HG02798 (cell line): ENCODE data around the gene ARID3A.

Experiments used
- ATAC-seq: cut with Tn5 transposase; IDR thresholded peaks from one replicate; pipeline ENCODE4 v1.9.1; 2021; ENCODE audit warnings: mild to moderate bottlenecking; ENCODE audit not compliant: unreplicated experiment, poor library complexity

The ARID3A gene

GRCh38 chr19:958967-959855, 33.4 kb downstream of the ARID3A start:
- ATAC-seq = no peak

- no peak for ATAC-seq
Measured at GRCh38 chr19:960020-960419, 34.2 kb downstream of the ARID3A start.

GRCh38 chr19:960601-960938, 34.7 kb downstream of the ARID3A start:
- ATAC-seq = no peak

GRCh38 chr19:961866-962620, 36.2 kb downstream of the ARID3A start:
- no peak for ATAC-seq

DNA sequence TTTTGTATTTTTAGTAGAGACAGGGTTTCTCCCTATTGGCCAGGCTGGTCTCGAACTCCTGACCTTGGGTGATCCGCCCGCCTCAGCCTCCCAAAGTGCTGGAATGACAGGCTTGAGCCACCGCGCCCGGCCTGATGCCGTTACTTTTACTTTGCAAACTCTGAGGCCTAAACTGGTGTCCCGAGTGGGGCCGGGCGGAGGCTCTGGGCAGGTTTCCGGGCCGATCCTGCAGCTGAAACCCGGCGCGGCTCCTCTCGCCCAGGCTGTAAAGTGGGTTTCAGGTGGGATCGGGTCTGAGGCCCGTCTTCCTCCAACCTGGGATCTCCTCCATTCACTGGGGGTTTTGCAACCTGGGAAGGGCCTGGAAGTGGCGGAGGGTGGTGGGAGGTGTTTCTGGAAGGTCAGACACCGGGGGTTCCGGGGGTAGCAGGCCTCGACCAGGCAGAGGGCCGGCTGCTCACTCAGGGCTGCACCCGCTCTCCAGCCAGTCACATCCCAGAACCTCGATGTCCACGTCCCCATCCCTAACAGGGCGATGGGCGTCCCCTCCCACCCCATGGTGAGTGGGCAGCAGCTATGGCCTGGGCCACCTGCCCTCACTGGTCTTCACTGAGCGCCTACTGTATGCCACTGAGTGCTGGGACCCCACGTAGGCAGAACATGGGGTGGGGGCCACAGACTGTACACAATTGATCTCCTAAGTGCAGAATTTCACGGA, 37.0 kb downstream of the ARID3A start:
- ATAC-seq = no peak

- no peak for ATAC-seq
Measured at GRCh38 chr19:963486-963951, 37.7 kb downstream of the ARID3A start.

DNA sequence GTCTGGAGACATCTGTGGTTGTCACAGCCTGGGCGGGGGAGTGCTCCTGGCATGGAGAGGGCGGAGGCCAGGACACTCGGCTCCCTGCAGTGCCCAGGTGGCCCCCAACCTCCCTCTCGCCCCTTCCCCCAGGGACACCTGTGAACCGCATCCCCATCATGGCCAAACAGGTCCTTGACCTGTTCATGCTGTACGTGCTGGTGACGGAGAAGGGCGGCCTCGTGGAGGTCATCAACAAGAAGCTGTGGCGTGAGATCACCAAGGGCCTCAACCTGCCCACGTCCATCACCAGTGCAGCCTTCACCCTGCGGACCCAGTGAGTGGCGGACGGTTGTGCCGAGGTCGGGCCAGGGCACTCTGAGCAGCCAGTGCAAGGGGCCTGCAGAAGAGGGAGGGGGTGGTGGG, 38.3 kb downstream of the ARID3A start:
- no peak for ATAC-seq

DNA sequence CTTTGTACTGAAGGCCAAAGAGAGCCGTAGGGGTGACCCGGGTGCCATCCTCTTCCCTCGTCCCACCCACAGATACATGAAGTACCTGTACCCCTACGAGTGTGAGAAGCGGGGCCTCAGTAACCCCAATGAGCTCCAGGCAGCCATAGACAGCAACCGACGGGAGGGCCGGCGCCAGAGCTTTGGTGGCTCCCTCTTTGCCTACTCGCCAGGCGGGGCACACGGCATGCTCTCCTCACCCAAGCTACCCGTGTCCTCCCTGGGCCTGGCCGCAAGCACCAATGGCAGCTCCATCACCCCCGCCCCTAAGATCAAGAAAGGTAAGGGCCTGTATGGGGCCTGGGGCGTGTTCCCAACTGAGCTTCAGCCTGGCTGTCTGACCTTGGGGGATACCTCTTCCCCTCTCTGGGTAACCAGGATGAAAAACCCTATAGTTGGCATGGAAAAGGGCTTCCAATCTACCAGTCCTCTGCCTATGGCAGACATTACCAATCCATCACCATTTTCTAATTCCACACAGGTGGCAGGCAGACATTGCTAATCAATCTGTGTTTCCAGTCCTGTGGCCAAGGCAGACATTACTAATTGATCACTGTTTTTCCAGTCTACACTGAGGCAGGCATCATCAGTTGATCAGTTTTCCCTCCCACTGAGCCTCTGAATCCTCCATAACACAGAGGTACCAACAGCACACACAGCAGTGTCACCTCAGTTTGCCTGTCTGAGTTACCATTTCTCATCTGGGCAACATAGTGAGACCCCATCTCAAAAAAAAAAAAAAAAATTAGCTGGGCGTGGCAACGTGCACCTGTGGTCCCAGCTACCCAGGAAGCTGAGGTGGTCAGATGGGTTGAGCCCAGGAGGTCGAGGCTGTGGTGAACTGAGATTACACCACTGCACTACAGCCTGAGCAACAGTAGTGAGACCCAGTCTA, 39.2 kb downstream of the ARID3A start:
- ATAC-seq = no peak

- ATAC-seq = no peak
Measured at GRCh38 chr19:966485-967088, 40.8 kb downstream of the ARID3A start.

GRCh38 chr19:970695-971094, 44.9 kb downstream of the ARID3A start:
- ATAC-seq = no peak

GRCh38 chr19:971795-972194, 46.0 kb downstream of the ARID3A start:
- no peak for ATAC-seq

GRCh38 chr19:972281-972680, 46.4 kb downstream of the ARID3A start:
- ATAC-seq = no peak

DNA sequence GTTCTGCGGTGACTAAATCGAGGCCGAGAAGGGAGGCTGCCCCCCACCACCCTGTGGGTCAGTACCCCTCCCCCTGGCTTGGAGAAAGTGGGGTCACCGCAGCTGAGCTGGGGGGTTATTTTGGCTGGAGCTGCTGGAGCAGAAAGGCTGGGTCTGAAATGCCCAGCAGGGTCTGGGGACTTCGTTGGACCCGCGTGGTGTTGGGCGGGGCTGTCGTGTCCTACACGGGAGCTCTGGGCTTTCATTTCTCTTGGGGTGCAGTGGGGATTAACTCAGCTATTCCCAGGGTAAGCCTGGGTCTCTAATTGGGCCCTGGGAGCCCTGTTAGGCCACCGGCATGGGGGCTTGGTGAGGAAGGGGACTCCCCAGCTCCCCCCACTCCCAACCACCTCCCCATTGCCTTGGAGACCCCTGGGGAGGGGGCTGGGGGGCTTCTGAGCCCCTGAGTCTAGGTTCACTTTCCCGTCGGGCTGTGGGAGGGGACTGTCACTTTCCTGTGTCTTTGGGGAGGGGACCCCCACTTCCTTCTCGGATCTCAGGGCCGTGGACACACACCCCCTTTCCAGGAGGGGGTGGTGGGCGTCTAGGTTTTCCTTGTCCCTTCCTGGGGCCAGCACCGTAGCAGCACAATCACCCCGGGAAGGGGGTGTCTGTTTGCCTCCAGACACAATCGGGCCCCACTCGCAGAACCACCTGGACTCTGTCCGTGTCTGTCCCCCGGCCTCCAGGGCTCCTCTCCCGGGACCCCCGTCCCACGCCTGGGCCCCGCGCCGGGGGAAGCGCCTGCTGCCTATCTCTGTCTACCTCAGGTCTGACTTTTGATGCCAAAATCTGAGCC, 48.1 kb downstream of the ARID3A start:
- ATAC-seq = no peak

DNA sequence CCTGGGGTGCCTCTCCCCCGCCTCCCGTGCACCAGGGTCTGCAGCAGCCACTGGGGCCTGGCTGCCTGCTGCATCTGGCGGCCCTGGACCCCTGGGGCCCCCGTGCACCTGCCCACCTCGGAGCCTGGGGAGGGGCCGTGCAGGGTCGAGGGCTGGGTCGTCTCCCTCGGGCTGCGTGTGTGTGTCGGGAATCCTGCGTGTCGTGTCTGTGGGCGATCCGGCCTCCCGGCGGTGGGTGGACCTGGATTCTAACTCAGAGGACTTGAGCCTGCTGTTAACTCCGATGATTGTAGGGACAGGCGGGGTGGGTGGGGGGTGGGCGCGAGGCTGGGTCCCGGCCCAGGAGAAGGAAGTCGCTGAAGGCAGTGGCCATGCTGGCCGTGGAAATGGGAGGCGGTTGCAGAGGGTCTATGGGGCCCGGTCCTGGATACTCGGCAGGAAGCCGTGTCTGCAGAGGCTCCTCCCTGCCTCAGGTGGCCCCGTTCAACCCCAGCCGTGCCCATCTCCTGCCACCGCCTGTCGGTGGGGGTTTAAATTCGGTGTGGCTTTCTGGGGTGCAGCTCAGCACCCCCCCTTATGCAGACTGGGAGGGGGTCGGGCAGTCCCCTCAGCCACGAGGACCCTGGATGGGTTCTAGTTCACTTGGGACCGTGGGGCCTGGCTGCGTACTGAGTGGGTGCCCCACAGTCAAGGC, 48.9 kb downstream of the ARID3A start:
- no peak for ATAC-seq

DNA sequence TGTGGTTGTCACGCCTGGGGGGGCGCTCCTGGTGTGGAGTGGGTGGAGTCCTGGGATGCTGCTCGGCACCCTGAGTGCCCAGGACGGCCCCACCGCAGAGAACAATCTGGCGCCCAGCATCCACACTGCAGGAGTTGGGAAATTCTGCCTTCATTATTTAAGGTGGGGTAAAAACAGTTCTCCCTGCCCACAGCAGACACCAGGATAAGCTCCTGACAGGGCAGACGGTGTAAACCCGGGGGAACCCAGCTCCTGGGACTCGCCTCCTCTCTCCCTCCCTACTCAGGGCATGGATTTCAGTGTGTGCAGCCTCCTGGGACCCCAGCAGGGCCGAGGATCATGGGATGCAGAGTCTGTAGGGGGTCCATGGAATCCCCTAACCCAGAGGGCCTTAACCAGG, 50.6 kb downstream of the ARID3A start:
- ATAC-seq = no peak

DNA sequence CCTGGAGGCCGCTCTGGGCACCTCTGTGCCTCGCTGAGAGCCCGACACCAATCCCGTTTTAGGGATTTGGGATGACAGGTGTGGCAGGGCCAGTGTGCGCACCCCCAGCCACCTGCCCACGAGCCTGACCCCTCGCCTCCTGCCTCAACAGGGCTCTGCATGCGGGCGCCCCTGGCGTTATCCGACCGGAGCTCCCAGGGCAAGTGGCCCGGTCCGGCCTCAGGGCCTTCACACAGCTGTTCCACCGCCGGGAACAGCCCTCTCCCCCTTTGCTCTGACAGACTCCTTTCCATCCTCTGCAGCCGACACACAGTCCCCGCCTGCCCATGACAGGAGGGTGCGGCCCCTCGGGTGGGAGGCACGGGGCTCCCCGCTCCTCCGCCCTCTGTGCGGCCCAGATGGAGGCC, 51.2 kb downstream of the ARID3A start:
- ATAC-seq = no peak

DNA sequence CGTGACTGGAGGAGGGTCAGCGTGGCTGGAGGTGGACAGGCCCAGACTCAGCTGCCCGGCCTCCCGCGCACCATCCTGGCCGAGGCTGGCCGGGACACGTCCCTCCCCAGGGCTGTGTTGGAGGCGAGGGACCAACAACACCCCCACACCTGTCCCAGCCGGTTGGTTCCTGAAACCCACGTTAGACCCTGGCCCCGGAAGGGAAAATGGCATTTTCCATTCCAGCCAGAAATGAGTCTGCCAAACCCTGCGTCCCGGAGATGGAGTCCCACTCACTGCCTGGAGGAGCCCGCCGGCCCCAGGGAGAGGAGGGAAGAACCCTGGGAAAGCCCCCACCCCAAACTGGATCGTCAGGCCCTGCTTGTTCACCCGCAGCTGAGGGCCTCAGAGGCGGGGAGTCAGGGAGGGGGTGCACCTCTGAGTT, 53.5 kb downstream of the ARID3A start:
- ATAC-seq = no peak
